IPS-NIHi7 (cell line): ENCODE data around the gene SLC25A21.
"Not testable (repeated sequence)": the region's sequence is repeated elsewhere in the genome, so short reads cannot be mapped to it uniquely, and the experiment has no call there.

Source experiments
- DNase-seq: peaks from one replicate; pipeline ENCODE4 v3.0.0; 2012; ENCODE audit warnings: mixed read lengths; ENCODE audit errors: extremely low spot score

The SLC25A21 gene

DNA sequence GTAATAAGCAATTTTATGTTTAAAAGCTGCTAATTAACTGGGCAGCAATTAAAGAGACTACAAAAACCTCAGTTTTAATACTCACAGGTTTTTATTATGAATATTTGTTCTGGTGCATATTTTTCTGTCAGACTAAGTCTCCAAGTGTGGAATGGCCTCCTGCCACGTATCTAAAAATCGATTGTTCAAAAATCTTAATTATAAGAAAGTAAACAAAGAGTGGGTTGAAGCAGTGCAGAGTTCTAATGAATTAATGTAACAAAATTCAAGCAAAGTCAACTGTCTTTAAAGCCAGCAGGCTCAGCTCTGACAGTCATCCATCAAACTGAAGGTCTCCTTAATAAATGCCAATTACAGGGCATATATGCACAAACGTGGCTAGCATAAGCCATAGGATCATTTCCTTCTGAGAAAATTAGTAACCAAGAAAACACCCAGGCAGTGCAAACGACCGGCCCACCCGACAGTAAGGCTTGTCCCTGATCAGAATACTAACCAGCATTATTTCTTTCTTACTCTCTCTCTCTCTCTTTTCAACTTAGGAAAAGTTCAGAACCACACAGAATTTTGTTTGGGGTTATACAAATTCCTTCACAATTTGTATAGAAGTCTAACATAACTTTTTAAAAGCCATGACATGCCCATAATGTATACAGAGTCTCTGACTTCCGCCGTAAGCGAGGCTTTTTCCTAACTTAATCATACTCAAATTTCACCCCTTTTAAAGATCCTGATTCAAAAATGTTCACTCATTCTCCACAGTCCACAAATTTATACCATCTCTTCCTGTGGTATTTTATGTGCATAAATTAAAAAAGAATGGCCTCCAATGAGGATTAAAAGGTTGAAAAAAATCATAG is 83.8 kb downstream of the SLC25A21 start:
- no peak for DNase-seq

DNA sequence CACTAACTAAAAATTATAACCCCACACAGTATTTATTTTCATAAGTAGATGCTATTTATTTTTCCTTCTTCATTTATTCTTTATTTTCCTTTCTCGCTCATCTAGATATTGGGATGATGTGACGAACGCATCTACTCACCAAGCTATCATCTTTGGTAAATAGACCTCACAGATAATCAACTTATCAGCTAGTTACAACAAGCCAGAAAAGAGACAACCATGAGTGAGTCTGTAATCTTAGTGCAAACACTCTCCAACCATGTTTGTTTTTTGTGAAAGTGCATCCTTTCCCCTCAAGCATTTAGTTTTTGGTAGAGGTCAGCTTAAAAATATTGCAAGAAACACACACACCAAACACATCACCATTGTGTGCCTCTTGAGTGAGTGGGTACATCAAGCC is 84.9 kb downstream of the SLC25A21 start:
- DNase-seq: no peak

DNA sequence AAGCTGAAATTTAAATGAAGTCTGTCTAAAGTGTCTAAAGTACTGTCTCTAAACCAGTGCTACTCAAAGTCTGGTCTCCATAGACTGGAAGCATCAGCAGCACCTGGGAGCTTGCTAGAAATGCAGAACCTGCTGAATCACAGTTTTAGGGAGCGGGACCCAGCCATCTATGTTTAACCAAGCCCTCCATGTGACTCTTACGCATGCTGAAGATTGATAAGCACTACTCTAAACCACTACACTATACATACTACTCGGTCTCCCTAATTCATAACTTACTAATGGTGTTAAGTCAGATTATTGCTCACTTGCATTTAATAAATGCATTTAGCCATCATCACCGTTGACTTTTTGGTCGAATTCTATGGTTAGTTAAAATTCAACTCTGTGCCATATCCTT is 88.8 kb downstream of the SLC25A21 start:
- no peak for DNase-seq

DNA sequence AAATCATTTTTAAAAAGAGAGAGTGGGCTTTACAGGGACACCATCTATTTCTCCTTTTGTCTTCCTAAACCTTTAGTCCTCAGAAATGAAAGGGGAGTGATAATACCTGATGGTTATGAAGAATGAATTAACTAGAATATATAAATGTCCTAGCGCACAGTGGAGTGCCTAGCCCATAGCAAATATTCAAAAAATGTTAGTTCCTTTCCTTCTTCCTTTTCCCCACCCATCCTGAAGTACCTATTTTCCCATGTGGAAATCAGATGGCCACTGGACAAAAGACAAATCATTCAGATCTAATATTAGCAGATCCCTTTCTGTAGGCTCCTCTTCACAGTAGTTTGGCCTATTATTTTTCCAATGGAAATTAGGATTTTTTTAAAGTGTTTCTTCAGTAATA is 90.0 kb downstream of the SLC25A21 start:
- DNase-seq: no peak

DNA sequence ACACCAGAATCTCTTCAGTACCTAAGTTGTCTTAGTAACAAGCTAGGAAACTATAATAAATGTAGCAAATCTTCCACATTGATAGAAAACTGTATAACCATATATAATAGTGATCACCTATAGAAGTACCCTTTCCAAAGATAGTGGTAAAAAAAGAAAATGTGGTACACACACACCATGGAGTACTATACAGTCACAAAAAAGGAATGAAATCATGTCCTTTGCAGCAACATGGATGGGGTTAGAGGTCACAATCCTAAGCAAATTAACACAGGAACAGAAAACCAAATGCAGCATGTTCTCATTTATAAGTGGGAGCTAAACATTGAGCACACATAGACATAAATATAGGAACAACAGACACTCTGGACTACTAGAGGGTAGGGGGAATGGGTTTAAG is 90.5 kb downstream of the SLC25A21 start:
- DNase-seq: no peak

DNA sequence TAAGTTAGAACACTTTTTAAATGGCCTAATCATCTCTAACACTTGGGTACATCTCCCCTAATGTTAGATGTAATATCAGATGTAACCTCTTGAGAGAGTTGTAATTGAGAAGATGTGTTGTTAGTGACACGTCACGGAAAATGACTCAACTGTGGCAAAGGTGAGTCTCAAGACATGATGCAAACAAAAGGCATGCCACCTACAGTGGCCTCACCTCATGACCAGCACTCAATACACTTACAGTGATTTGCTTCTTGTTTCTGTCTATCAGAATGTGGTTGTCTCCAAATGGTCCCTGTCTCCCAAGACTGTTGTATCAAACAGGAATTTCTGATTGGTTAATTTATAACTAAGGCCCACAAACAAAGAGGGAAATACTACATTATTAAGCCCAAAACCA is 91.2 kb downstream of the SLC25A21 start:
- no peak for DNase-seq

DNA sequence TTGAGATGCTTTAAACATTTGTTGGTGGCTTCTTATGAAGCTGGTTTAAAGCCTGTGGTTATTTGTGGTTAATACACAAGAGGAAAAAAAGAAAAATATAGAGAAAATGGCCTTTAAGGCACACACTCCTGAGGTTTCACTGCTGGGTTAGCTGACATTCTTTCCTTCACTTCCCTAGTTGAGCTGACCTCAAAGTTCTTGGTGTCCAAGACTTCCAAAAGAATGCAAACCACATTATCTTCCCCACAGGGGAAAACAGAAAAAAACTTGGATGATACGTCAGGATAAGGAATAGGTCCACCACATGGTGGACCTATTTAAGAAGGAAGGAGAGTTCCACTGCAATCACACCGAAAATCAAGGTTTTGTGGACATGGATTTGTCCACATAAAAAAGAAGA is 94.3 kb downstream of the SLC25A21 start:
- no peak for DNase-seq

DNA sequence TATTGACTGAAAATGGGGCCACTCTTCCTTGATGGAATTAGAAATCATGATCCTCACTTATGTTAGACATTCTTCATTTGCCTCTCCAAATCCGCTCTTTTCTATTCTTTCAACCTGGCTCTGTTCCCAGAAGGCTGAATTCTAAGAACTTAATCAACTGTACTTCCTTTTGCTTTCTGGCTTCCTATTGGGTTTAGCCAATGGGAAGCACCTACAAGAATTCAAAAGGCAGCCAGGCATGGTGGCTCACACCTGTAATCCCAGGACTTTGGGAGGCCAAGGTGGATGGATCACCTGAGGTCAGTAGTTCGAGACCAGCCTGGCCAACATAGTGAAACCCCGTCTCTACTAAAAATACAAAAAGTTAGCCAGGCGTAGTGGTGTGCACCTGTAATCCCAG is 98.1 kb downstream of the SLC25A21 start:
- DNase-seq: not testable (repeated sequence)

DNA sequence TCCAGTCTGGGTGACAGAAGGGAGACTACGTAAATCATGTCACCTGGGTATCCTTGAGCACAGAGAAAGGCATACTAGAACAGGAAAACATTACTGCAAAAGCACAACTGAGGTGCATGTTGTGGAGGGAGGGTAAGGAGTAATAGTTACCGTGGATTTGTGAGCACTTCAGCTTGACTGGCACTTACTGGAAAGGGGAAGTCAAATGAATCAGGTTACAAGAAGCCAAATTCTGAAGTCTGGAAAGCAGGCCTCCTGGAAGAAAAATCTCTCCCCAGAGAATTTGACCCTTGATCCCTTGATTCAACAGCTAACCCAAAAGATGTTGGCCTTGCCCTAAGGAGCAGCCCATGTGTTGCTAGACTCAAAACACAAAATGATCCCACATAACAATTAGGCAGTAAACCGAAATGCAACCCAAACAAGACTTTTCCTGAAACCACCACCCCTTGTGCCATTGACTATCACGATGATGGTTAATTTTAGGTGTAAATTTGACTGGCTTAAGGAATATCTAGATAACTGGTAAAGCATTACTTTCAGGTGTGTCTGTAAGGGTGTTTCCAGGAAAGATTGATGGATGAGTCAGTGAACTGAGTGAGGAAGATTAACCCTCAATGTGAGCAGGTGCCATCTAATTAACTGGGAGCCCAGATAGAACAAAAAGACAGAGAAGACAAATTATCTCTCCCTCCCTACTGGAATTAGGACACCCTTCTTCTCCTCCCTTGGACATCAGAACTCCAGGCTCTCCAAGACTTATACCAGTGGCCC is 108.8 kb downstream of the SLC25A21 start:
- DNase-seq: no peak

DNA sequence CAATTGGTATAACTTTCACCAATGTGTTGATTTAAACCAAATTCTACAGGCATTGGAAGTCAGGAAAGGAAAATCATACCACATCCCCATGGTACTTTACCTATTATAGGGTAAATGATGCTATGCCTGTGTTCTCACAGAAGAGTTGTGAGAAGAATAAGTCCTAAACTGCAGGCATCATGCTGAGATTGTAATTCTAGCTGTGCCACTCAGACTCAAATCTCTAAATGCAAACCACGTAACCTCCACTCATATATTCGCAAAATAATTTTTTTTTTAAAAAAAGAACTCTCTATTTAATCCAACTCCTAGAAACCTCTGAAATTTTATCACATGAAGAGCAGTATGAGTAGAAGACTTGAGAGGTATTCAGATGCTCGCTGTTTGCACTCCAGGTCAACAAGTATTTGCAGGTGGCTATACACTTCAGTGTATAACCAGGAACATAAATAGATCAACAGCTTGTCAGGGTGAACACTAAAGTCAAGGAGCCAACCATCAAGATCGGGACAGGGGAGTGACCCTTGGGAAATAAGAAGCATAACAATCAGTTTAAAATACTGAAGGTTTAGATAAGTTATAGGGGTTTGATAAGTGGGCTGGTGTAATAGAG is 110.1 kb downstream of the SLC25A21 start:
- DNase-seq: no peak

DNA sequence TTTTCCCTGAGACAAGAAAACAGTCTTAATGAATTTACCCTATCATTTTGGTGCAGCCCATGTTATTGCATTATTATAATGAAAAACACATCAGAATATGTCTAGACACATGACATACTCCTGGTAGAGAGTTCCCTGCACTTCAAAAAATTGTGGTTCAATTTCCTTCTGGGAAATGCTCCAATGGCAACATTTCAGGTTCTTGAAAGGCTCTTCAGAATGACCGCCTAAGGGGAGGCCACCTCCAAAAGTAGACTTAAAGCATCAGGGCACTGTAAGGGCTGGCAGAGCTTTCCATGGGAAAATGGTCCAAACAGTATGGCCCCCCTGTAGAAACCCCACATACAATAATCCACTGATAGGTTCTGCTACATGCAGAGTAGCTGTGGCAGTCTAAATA is 110.7 kb downstream of the SLC25A21 start:
- no peak for DNase-seq

DNA sequence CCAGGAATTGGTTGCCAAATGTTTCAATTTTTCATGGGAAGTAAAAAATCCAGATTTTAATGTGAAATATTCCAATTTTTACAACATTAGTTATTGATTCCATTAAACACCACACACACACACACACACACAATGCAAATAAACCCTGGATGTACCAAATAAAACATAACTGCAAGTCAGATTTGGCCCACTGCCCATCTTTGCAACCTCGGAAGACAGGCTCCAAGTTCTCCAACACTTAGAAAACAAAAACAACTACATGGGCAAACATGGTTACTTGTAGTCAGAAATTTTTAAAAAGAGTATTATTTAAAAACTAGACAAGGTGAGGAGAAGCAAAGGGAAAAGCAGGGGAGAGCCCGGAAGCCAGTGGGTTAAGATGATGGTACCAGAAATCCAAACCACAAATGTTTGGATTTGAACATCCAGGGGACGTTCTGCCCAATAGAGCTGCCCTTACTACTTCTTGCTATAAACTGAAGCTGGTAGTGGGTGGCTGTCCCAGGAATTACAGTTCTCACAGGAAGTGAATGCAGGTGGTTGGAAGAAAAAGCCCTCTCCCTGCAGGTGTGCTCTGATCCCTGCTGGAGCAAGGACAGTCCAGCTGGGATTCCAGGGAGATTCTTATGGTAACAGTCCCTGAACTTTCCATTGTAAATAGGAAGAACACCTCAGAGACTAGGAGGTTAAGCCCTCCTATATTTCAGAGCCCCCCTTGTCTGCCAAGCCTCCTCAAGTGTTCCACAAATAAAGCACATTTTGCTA is 111.7 kb downstream of the SLC25A21 start:
- peak; percentile 40 for DNase-seq

DNA sequence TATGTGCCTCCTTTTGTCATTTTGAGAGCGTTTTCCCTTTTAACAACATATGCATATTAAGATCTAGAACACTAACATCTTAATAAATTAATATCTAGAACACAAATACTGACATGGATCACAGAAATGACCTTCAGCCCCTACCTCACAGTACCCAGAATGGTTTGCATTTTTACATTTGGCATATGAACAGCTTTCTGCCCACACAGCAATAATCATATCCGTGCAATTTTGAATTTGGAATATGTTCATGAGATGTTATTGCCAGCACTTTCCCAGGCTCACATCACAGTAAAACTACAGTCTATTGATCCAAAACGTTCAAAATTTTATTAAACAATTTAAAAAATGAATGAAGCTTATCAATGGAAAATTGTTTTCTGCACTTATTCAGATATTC is 114.6 kb downstream of the SLC25A21 start:
- no peak for DNase-seq

DNA sequence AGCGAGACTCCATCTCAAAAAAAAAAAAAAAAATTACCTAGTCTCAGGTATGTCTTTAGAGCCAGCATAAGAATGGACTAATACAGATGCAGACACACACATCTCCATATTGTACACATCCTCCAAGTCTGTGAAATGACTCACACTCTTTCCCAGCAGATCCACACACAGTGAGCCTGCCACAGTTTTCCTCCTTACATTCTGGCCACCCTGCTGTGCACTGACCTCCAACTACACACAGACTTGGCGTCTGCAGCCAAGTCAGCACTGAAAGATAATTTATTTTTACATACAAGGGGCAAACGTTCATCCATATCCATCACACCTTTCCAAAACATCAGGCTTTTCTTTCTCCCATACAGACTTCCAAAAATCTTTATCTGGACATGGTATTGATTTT is 115.9 kb downstream of the SLC25A21 start:
- DNase-seq: peak; percentile 22

DNA sequence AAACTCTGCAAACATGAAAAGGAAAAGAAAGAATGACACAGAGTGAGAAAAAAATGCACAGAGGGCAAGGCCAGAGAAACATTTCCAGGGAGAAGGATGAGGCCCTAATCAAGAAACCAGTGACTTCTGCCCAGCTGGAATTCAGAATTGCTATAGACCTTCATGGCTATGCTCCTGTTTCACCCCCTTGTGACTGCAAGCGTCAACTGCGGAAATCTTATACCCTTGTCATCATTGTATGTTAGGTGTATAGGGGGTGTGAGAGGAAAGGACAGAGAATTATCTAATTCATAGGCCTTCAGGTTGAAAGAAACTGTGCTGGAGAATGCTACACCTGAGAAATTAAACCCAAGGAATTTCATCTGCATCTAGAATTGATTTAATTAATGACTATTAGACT is 117.5 kb downstream of the SLC25A21 start:
- DNase-seq: no peak

DNA sequence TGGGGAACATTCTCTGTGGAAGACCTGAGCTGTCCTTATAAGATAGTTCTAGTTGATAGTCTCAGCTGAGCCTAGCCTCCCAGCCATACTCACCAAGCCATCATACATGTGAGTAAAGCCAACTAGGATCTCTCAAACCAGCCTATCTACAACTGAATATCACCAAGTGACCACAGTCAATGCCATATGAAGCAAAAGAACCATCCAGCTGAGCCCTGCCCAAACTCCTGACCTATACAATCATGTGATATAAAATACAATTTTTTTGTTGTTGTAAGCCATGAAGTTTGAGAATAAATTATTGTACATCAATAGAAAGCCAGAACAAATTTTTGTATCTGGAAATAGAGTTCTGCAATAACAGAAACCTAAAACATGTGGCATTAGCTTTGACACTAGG is 118.3 kb downstream of the SLC25A21 start:
- DNase-seq: no peak

DNA sequence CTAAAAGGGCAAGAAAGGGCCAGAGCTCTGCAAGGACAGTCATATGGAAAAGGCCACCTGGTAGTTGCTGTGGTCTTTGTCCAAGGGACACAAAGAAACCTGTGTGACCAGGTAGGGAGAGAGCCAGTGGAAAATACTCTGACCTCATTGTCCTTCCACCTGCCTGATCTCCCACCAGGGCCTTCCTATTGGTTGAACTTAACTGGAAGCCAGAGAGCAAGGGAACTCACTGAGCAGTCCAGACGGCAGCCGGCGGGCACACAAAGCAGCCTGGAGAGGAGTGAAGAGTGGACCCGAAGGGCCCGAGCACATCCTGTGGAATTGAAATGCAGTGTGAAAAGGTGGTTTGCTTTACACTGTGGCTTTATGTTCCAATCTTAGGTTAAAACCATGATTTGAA is 120.7 kb downstream of the SLC25A21 start:
- DNase-seq: no peak

DNA sequence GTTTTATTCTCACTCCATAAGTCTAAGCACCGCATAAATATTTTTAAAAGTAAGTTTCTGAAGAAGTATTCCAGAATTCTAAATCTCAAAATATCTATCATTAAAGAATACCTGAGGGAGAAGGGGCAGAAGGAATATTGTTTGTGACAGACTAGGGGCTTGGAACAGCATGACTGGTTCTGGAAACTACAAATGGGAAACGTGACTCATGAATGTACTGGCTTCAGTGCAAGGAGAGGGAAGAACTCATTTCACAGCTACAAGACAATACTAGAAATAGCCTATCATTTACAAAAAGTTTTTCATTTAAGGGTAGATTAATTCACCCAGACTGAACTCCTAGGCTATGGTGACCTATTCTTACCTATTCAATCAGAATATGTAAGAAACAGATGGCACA is 121.3 kb downstream of the SLC25A21 start:
- DNase-seq: no peak

DNA sequence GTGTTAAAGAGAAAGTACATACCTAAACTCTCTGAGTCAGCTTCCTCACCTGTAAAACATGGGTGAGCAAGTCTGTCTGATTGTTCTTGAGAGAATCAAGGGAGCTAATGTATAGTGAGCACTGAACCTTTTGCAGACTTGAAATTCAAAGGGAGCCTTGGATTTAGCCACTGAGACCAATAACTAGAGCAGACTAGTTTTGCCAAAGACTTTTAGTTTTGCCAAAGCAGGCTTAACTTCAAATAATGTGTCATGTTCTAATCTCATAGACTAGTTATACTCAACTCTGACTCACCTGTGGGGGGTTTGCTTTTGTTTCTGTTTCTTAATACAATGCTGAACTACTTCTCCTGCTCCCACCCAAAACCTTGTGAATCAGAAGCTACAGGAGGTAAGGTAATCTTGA is 123.7 kb downstream of the SLC25A21 start:
- no peak for DNase-seq

DNA sequence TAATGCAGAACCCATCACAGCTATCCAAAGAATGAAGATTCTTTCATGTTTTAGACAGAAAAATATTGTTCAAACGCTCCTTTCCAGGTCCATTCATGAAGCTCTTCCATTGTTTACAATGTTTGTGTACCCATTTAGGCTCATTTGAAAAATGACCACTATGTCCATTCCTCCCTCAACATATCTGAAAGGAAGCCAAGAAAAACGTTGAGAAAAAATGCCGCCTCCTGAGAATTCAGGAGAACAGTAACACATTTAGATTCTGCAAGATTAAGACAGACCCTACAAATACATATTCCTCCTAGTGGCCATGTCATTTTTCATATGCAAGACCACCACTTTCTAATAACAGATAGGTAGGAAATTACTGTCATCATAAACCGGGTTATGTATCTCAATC is 124.4 kb downstream of the SLC25A21 start:
- no peak for DNase-seq

DNA sequence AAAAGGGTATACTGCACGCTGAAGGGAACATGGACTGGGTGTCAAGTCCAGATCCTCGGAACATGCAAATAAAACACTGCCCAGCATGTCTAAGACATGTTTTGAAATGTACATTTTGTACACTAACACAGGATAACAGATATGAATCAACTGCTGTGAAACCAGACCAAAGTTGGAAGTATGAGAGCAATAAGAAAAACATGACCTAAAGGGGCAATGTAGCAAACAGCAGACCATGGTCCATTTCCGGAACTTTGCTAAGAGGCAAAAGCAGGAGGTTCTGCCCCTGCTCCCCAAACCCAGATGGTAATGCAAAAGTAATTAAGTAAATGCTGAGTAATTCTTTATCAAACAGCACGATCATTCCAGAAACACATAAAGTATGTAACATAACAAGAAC is 125.2 kb downstream of the SLC25A21 start:
- no peak for DNase-seq

DNA sequence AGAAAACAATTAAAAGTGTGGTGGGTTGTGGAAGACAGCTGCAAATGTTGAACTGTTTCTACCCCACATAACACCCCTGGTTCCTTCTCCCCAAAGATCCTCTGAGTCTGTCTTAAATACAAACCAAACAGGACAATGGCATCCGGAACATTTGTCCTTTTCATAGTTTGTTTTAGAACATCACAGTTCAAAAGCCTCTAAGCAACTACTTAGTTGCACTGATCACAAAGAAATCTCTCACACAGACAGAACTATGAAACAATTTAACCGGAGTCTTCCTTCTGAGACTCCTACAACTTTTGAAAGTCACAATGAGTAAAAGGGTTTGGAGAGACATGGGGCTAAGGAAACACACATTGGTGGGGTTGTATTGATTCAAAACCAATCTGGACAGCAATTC is 125.6 kb downstream of the SLC25A21 start:
- DNase-seq: no peak
